Activated CD4-positive, alpha-beta T cell treated with anti-CD3 and anti-CD28 coated beads, Interleukin-2, amount 50 U/mL, for 4 hours (primary cell): ENCODE measurements around the gene FBXO41.
A peak's percentile ranks its signal among the peaks of the same experiment; 100 is the strongest.

ENCODE experiments used
- DNase-seq, 2 experiments: peaks; one replicate each; pipeline ENCODE4 v3.0.0-alpha.2; 2020

Gene FBXO41, protein sequence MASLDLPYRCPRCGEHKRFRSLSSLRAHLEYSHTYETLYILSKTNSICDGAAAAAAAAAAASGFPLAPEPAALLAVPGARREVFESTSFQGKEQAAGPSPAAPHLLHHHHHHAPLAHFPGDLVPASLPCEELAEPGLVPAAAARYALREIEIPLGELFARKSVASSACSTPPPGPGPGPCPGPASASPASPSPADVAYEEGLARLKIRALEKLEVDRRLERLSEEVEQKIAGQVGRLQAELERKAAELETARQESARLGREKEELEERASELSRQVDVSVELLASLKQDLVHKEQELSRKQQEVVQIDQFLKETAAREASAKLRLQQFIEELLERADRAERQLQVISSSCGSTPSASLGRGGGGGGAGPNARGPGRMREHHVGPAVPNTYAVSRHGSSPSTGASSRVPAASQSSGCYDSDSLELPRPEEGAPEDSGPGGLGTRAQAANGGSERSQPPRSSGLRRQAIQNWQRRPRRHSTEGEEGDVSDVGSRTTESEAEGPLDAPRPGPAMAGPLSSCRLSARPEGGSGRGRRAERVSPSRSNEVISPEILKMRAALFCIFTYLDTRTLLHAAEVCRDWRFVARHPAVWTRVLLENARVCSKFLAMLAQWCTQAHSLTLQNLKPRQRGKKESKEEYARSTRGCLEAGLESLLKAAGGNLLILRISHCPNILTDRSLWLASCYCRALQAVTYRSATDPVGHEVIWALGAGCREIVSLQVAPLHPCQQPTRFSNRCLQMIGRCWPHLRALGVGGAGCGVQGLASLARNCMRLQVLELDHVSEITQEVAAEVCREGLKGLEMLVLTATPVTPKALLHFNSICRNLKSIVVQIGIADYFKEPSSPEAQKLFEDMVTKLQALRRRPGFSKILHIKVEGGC

DNA sequence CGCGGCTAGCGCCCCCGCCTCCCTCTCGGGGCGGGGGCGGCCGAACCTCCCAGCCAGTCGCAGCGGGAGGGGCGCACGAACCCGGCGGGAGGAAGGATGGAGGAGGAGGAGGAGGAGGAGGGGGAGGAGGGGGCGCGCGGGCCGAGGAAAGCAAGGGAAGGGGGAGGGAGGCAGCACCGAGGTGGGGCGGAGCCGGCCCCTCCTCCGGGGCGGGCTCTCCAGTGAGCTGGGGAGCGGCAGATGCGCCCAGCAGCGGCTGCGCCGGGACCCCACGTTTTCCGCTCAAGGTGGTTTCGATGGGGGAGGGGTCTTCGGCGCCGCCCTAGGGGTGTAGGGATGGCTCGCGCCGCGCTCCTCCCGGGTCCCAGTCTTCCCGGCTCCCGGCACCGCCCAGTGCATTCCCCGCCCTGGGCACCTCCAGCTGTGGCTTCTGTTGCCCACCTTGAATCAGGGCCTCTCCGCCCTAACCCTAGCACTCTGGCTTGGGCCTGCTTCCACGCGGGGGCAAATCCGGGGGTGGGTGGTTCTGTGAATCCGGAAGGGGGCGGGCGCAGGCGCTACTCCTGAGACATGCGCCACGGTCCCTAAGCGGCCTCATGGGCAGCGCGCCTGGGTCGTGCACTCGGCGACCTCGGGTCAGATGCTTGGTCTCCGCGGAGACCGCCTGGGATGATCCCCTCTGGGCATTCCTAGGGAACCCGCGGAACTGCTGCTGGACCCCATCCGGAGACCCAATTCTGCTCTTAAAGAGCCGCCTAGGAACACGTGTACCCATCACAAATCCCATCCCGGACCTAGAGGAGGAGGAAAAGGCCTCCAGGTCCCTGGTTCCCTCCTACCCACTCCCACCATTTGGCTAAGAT lies at the start of gene FBXO41:
FBXO41 (minus strand) TSS at position 183 of the 863 bp plus-strand sequence. CDS start 14,848 bp downstream, outside the sequence.
- DNase-seq: peak; percentile 68 to 75

- no peak for DNase-seq
These were observed 49.8 kb upstream of the FBXO41 start for GRCh38 chr2:73334045-73334444.

GRCh38 chr2:73333564-73333963 lies 49.3 kb upstream of the FBXO41 start:
- DNase-seq: no peak

GRCh38 chr2:73324126-73324725 lies 39.9 kb upstream of the FBXO41 start:
- DNase-seq: no peak

DNA sequence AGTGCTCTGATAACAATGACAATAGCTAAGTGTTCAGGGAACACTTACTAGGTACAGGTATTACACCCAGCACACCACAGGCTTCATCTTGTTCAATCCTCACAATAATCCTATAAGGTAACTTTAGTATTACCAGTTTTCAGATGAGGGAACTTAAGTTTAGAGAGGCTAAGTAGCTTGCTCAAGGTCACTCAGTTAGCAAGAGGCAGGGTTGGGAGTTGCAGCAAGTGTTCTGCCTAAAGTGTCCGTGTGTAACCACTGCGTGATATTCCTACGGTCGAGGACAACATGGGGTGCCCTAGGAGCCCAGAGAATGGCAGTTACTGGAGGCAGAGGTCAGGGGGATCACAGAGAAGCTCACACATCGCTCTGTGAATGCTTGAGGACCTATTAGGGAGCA lies 39.3 kb upstream of the FBXO41 start:
- no peak for DNase-seq

- no peak for DNase-seq
These were observed 30.2 kb upstream of the FBXO41 start for GRCh38 chr2:73314441-73314840.

GRCh38 chr2:73307720-73308119 lies 23.4 kb upstream of the FBXO41 start:
- DNase-seq: no peak

DNA sequence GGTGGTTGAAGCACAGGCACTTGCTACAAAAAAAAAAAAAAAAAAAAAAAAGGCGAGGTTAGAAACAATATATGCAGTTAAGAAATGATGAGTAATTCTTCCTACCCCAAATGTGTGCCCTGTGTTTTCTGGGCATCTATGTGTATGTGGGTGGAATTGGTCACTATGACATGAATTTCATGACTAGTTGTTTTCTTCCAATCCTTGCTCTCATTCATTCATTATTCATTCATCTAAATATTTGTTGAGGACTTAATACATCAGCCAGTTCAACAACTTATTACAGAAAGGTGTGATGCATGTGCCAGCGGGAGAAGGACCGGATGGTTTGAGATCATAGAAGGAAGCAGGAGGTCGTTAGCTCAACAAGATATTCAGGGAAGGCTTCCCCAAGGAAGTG lies 17.4 kb upstream of the FBXO41 start:
- no peak for DNase-seq

GRCh38 chr2:73300926-73301325 lies 16.6 kb upstream of the FBXO41 start:
- DNase-seq: no peak

DNA sequence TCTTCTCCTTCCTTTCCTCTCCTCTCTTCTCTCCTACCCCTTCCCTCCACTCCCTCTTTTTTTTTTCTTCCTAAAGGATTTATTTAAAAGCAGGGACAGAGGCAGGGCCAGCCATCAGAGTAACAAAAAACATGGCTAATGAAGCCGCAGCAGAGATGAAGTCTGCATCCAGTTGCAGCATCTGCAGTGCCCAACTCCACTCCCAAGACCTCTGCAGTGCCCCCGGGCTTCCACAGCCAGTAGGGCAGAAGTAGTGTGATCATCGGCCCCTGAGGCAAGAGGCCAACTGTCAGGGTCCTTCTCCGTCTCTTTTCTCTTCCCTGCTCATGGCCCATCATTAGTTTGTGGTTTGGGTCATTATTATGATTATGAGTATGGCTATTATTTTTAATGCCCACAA lies 13.3 kb upstream of the FBXO41 start:
- DNase-seq: no peak

GRCh38 chr2:73297151-73297559 lies 12.9 kb upstream of the FBXO41 start:
- DNase-seq: no peak

DNA sequence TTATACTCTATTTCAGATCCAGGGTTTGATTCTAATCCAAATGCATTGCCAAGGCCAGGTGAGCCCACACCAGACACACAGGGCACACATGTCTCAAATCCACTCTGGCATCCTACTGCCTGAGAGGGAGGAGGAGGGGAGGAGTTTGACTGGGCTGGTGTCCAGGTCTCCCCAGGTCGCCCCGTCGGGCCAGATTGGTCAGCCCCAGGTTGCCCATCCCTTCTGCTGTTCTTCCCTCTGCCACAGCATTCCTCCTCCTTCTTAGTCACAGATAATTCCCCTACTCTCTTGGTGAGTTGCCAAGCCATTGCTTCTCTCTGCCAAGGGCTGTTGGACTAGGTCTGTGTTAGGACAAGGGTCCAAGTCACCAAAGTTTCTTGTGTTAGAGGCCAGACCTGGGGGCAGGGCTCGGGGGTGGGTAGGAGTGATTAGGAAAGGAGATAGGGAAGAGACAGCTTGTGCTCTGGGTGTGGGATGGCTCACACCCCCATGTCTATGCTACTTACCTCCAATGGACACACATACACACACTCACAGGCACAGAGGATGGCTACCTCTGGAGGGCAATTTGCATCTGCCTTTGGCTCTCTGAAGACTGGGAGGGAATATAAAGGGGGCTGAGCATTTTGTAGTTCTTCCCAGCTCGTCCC lies 11.6 kb upstream of the FBXO41 start:
- DNase-seq: no peak

DNA sequence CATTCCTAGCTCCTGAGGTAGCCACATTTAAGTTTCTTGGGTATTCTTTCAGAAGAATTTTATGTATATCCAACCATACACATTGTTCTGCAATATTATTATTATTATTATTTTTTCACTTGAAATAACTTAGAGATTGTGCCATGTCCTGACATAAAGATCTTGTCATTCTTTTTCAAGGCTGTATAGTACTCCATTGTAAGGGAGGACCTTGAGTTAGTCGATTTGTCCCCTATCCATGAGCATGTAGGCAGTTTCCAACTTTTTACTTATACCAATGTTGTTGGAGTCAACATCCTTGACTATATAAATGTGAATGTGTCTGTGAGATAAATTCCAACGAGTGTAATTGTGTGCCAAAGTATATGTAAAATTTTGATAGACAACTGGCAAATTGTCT lies 10.0 kb upstream of the FBXO41 start:
- no peak for DNase-seq

DNA sequence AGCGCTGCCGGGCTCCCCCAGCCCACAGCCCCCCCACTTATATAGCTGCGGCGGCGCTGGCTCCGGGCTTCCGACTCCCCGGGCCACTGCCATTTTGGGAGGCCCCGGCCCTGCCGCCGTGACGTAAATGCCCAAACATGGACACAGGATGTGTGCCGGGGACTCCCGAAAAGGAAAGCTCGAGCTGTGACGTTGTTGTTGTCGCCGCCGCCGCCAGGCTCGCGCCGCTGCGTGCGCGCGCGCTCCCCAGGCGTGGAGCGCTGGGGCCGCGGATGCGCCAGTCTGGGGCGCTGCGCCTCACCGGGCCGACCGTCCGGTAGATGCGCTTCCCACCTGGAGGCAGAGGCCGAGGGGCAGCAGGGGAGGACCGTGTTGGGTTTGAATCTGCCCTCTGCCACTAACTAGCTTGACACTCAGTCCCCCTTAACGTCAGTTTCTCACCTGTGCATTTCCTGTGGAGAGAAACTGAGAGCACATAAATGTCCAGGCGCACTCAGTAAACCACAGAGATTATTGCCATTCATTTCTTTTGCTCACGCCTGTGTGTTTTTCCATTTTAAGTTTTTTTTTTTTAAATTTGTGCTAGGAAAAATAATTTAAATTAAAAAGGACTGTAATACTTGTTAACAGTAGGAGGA lies 9.4 kb upstream of the FBXO41 start, which contains the start of gene EGR4:
EGR4 (minus strand) TSS at position 15 of the 638 bp plus-strand sequence. CDS start 231 bp downstream, outside the sequence.
- peak; percentile 87 to 91 for DNase-seq

DNA sequence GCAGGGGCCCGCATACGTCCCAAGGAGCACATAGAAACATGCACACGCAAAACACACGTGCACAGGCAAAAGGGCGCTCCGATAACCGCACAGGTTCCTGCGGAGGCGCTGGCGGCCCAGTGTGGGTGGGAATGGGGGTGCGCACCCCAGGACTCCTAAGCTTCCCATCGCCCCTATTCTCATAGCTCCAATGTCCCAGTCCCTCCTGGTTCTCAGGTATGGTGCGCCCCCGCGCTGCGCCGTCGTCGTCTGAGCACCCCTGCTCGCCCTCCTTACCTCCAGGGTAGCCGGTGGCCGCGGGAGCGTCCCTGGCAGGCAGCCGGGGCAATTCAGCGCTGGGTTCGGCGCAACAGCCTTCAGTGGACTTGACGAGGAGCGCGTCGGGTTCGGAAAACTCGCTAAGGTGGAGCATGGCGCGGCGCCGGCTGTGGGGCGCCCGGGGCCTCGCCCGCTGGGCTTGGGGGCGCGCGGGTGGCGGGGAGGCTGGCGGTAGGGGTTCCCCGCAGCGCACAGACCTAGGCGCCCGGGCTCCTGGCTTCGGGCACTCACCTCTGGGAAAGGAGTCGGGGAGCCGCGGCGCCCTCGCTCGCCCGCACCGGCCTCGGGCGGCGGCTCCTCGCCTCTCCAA lies 8.7 kb upstream of the FBXO41 start:
- peak; percentile 2 to 4 for DNase-seq

- DNase-seq: no peak
These were observed 8.1 kb upstream of the FBXO41 start for GRCh38 chr2:73292316-73292905.

DNA sequence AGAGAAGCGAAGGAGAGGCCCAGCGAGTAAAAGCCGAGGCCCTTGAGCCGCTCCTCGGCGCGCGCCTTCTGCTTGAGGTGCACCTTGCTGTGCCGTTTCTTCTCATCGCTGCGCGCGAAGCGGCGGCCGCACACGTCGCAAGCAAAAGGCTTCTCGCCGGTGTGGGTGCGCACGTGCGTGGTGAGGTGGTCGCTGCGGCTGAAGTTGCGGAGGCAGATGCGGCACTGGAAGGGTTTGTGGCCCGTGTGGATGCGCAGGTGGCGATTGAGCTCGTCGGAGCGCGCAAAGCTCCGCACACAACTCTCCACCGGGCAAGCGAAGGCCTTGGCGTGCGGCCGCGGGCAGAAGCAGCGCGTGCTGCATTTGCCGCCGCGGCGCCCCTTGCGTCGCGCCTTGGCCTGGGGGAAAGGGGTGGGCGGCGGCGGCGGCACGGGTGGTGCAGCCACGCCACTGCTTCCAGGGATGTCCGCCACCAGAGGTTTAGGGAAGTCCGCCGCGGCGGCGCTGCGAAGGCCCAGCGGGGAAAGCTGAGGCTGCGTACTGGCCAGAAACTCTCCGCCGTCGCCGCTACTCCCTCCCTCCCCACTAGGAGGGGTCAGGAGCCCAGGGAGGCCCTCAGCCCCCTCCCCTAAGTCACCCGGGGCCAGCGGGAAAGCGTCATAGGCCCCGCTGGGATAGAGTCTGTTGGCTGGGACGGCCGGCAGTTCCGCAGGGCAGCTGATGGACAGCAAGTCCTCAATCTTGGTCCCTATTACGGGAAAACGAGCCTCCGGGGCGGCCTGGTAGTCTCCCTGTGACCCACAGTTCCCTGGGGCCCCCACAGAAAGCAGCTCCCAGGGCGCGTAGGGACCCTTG lies 7.4 kb upstream of the FBXO41 start:
- DNase-seq: peak in 1 of 2 experiments; percentile 10

GRCh38 chr2:73291093-73291460 lies 6.8 kb upstream of the FBXO41 start:
- peak; percentile 29 to 35 for DNase-seq
